NCI-H748 (cell line): Measurements from ENCODE around the gene LRRIQ3.
"Not testable (repeated sequence)": the region's sequence is repeated elsewhere in the genome, so short reads cannot be mapped to it uniquely, and the experiment has no call there.

Experiments
- DNase-seq: peaks from one replicate; lab custom pipeline; 2025; ENCODE audit not compliant: unreplicated experiment; lab: John Stamatoyannopoulos, UW

Gene LRRIQ3, protein sequence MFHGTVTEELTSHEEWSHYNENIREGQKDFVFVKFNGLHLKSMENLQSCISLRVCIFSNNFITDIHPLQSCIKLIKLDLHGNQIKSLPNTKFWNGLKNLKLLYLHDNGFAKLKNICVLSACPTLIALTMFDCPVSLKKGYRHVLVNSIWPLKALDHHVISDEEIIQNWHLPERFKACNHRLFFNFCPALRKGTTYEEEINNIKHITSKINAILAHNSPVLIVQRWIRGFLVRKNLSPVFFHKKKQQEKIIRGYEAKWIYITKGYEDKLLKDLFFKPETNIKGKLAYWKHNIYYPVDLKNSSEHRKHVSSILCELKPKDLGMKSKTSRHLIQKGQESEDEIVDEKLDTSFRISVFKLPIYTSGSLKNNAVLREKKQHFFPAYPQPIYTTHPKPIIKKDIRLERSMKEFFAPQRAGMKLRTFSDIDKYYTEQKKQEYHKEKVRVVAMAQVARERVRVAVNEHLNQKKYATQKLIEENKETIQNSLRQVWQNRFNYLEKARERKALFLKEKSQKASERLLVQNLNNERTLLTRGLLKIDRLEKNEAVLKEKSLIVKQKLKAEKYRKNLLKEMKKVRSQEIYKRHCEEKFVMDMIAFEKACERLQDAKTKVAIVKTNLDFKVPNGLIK

DNA sequence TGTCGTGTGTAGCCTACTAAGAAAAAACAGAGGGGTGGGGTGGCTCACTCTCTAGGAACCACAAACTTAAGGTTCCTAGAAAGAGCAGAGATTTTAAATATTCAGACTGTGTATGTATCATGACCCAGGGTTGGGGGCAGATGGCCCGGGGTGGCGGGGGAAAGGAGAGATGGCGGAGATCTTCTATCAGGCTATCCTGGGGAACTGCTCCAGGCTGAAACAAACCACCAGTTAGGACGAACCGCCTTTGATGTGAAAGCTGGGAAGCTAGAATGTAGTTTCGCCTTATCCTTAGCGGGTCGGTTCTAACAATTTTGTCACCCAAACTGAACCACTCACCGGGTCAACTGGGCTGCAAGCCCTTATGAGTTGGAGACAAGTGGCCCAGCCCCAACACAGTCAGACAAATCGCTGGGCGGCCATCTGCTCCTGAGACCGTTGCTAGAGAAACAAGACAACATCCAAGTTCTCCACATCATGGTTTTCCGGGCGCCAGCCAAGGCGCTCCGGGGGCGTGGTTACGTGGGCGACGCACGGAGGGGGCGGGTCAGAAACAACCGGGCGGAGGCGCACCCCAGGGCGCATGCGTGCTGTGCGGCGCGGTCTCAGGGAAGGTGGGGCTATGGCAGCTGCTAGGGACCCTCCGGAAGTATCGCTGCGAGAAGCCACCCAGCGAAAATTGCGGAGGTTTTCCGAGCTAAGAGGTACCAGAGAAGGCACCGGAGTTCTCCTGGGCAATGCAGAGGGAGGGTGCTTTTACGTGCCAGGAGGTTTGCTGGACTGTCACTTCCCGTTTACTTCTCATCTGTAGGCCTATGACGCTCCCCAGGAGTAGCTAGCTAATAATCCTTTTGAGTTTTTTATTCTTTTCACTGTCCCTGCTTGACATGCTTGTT lies at the start of gene LRRIQ3, which contains the start of gene FPGT:
Gene LRRIQ3, minus strand, starts transcription at position 520 of the 896 bp plus-strand sequence. CDS start 14,492 bp downstream, outside the sequence.
Gene FPGT, plus strand, starts transcription at position 586 of the 896 bp plus-strand sequence. Its CDS starts 37 bp downstream, at position 623.
- peak; percentile 98 for DNase-seq

DNA sequence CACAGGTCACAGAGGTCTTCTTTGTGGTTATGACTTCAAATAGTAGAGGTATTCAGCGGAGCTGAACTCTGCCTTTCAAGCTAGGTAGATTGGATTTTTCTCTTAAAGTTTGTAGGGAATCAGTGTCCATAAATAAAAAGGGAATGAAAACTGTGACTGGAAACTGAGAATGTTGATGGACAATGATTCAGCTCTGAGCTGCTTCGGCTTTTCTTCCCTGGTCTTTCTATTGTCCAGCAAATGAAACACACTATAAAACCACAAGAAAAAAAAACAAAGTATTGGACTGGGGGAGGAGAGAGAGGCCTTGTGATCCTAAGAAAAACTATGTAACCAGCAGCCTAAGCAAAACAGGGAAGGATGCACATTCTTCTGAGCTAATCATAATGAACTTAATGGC lies 48.3 kb upstream of the LRRIQ3 start:
- no peak for DNase-seq

DNA sequence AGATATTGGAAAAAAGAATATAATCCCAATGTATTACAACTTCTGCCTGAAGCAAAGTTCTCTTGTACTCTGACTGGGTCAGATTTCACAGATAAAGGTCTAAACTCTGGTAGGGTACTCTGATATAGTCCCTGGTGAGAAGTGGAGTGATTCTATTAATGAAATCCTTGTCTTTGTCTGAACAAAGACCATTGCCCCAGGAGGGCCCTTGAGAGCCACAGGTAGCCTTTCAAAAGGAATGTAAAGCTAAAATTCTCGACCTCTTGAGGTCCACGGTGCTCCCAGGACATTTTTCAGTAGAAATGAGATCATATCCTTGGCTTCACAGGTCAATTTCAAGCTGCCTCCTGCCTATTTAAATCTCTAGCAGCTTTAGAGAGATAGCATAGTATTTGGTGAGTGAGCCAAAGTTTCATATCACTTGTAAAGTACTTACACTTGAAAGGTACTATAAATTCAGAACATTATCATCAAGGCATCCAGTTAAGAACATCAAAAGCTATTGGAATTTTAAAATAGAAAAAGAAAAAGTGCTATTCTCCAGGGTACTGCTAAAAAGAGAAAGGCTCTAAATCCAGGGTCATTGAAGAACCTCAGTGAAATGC lies 47.3 kb upstream of the LRRIQ3 start:
- no peak for DNase-seq

DNA sequence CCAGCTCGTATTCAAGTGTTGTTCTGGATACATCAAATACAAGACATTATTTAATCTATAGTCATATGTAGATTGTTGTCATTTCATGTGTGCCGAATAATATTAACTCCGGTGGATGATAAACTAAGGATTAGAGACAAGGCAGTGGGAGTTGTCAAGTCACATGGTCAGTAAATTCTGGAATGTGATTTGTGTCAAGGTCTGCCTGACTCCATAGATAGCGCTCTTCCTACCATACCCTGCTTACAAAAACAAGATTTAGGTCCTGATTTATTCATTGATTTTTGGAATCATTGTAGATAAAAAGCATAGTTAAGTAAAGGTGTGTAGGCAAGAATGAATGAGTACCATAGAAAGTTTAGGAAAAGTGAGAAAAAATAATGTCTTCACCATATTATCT lies 39.8 kb upstream of the LRRIQ3 start:
- DNase-seq, result no peak

DNA sequence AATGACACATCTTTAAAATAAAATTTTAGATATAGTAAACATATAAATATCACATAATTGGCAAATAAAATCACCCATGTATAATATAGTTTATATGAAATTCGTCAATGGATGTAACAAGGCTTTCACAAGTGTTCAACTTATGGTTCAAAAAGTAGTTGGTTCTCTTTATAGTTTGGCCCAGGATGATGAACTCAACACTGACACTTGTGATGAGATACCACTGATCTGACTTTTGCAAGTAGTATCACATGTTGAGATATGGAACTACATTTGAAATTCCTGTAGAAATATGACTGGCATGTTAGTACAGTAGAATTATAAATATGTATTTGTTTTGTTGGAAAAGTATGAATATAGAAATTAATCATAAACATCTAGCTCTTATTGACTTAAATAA lies 39.1 kb upstream of the LRRIQ3 start:
- DNase-seq, result no peak

DNA sequence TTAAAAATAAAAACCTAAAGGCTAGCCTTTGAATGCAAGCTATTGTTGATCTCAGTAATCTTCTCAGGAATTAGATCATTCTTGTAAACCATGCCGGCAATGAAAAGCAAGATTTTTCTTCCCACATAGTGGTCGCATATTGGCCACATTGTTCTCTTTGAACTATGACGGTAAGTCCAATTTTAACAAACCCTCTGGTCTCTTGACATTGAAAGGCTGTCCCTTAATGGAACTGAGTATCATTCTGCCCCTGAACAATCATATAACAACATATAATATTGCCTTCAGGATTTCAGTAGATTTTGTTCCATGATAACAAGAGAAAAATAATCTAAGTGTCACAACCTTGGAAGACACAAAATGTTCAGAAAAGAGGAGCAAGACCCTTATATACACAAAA lies 38.5 kb upstream of the LRRIQ3 start:
- no peak for DNase-seq

DNA sequence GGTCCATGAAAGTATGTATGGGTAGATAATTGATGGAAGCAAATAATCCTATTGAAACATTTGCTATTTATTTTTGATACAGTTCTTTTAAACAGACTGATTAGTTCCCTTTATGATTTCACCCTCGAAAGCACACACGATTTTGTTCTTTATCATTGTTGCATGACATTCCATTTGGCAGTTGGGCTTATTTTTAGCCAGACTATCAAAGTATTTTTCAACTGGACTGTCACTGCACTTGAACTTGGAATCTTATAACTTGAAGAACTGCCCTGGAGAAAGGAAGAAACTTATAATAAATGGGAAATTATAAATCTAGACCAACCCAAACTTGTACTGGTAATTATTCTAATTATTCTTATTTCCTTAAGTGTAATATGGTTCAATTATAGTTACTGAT lies 37.2 kb upstream of the LRRIQ3 start, which contains the start of gene TNNI3K:
Gene TNNI3K, plus strand, starts transcription at position 235 of the 400 bp plus-strand sequence. Its CDS starts 65 bp downstream, at position 300.
- DNase-seq, result no peak

DNA sequence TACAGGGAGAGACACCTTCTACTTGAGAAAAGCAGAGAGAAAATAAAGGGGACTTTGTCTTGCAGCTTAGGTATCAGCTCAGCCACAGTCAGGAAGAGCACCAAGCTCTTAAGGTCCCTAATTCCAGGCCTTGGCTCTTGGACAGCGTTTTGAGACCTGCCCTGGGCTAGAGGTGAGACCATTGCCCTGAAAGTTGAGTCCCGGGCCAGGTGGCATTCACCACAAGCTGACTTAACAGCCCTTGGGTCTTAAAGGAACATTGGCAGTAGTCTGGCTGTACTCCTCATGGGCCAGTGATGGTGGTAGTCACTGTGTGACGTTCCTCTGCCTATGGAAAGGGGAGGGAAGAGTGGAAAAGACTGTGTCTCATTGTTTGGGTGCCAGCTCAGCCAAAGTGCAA lies 25.5 kb upstream of the LRRIQ3 start:
- DNase-seq, result no peak

DNA sequence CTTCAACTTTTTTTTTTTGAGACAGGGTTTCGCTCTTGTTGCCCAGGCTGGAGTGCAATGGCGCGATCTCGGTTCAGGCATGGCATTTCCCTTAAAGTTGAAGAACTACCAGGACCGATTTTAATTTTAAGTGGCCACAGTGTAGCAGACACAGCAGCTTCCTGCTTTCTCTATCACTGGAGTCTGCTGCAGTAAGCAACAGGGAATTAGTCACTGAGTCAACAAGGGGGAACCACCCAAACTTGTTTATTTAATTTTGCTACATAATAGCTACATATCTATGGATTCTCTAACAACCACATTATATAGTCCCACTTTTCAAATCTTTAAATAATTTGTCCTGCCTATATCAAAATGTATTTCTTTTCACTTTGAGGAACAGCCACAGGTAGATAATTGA lies 24.7 kb upstream of the LRRIQ3 start:
- peak; percentile 8 for DNase-seq

DNA sequence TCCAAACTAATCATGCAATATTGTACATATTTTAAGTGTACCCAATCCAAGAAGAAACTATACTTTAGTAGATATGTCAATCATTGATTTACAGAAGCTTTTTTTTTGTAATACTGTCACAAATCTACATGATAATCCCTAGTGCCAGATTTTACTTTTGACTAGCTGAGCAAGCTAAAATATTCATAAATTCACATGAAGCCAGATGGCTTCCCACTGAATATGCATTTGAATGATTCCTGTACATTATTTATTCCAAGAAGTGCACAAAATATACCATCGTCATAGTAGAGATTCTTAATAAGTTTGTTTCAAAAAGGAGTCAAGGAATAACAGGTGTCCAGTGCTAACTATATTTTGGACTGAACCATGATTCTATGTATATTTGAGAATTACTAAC lies 17.3 kb upstream of the LRRIQ3 start:
- DNase-seq, result no peak

DNA sequence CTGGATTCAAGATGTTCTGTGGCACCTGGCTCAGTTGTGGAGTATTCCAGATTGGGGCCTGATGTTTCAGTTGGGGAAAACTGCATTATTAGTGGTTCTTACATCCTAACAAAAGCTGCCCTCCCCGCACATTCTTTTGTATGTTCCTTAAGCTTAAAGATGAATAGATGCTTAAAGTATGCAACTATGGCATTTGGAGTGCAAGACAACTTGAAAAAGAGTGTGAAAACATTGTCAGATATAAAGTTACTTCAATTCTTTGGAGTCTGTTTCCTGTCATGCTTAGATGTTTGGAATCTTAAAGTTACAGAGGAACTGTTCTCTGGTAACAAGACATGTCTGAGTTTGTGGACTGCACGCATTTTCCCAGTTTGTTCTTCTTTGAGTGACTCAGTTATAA lies 7.3 kb upstream of the LRRIQ3 start:
- DNase-seq, result no peak

DNA sequence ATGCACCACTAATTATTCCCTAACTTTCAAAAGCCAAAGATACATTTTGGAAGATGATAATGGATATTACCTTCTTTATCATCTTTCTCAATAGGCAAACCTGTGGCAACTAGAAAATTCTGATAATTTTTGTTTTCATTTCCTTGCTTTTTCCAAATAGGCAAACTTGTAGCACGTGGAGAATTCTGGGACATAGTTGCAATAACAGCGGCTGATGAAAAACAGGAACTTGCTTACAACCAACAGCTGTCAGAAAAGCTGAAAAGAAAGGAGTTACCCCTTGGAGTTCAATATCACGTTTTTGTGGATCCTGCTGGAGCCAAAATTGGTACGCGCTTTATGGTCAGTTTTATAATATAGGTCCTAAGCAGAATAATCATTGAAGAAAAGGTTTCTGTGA lies 1.5 kb upstream of the LRRIQ3 start:
- no peak for DNase-seq

DNA sequence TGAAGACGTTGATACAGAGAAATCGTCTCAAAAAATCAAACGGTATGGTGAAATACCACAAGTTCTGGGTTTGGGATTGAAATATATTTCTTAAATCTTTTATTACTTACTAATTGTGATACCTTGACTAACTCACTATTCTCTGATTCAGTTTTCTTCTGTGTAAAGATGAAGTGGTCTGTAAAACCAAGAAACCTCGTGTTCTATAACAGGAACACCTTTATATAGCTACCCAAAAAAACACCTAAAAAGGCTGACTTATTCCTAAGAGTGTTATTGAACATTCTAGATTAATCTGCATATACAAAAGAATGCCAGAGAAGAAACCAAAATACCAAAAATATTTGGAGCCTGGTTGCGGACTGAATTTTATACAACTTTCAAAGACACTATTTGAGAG lies 721 bp downstream of the LRRIQ3 start:
- DNase-seq, result no peak

DNA sequence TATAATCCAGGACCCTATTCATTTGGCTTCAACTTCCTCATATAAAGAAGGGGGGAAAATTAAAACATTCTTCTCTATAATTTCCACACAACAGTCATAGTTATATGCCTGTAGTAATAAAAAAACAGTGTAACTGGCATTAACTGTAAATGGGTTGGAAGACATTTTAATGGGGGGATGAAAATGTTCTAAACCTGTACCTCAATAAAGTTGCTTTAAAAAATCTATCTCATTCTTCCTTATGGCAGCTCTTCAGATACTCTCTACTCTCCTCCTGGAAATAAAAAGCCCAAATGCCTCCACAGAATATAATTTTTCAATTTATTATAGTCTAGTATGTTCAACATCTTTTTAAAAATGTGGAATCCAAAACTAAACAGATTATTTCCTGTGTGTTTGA lies 2.6 kb downstream of the LRRIQ3 start:
- DNase-seq, result no peak

DNA sequence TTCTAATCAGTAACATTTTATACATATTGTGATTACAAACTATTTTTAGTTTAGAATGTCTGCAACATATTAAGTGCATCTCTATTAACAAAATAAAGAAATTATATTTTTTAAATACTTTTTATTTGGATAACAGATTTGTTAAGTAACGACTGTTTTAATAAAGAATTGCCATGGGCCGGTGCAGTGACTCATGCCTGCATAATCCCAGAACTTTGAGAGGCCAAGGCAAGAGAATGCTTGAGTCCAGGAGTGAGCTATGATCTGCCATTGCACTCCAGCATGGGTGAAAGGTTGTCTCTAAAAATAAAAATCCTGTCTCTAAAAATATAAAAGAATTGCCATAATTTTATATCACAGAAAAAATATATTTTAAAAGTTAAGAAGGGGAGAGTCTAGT lies 4.1 kb downstream of the LRRIQ3 start:
- DNase-seq, result no peak

DNA sequence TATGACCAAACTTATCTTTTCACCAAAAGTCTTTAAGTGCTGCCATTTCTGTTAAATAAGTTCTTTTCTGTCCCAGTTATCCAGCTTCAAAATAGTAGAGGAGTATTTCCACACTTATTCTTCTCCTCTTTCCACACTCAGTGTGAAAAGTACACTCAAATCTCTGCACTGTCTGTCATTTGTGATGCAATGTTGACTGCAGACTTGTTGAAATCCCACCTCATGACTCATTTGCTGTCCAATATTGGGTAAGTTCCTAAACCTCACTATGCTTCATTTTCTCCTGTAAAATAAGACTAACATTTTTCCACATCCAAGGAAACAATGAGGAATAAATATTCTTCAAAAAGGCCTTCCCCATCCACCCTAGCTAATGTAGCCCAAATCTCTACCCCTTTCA lies 17.5 kb downstream of the LRRIQ3 start:
- no peak for DNase-seq

DNA sequence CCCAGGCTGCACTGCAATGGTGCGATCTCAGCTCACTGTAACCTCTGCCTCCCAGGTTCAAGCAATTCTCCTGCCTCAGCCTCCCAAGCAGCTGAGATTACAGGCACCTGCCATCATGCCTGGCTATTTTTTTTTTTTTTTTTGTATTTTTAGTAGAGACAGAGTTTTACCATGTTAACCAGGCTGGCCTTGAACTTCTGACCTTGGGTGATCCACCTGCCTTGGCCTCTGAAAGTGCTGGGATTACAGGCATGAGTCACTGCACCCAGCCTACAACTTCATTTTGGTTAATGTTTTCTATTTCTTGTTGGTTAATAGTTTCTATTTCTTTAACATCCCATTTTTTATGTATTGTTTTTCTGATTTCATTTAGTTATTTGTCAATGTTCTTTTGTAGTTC lies 23.6 kb downstream of the LRRIQ3 start:
- DNase-seq, result not testable (repeated sequence)

DNA sequence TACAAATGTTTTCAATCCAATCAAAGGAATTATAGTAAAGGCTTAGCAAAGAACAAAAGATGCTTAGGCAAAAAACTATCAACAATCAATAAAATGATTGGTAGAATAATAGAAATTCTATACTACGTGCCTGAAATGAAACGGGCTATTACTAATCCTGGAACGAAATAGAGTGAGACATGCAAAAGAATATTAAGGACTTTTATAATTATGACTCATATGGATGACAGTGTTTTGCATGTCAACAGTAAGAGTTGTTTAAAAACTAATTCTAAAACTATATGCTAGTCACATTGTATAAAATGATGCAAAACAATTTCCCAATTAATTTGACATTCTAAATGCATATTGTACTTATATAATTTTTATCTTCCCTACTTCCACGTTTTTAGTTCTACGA lies 35.6 kb downstream of the LRRIQ3 start:
- no peak for DNase-seq

DNA sequence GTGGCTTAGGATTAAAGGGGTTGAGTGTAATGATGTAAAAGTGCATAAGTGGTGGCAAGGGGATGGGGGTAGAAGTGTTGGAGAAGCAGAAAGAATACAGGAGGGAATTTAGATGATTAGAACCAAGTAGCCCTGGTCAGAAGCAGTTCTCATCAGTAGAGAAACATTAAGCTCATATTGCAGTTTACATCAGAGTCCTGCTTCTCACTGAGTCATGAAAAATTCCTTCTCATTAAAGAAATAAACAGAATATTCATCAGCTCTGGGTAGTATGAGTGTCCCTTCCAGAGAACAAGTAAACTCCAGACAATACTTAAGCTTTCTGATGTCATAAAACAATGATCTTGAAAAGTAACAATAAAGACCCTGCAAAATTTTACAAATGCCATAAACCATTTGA lies 36.5 kb downstream of the LRRIQ3 start:
- no peak for DNase-seq

DNA sequence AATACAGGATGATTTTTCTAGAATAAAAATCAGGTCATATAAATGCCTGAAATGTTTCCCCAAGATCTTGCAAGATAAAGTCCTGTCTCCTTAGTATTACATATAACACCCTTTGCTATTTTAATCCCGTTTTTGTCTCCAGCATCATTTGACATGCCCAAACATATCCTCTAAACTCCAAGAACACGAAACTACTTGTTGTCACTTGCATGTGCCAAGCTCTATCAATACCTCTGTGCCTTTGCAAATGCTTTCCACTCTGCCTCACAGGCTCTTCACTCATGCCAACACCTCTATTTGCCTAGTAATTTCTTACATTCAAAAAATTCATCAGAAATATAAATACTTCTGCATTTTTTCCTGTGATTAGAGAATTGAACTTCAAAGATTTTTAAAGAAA lies 37.9 kb downstream of the LRRIQ3 start:
- no peak for DNase-seq

DNA sequence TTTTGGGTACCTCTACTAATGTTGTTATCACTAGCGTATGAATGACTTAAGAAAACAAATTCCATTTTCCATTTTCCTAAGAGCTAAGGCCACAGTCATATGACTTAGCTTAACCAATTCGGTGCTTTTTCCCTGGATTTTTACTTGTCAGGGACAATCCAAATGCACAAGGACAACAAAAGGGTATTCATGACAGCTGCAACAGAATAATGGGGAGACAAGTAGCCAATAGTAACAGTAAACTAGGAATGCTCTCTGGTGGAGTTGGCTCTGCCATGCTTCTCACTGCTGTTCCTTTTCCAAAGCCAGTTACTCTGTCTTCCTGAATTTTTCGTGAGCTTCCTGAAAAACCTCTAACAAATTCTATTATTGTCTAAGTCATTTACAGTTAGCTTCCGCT lies 52.9 kb downstream of the LRRIQ3 start:
- DNase-seq, result no peak
